ENCODE data around the gene NLGN1.

Gene NLGN1

GRCh38 chr3:174285242-174285864, 887.8 kb downstream of the NLGN1 start:
- no peak for DNase-seq (ENCODE audit: low spot score)

GRCh38 chr3:174287705-174288104, 890.2 kb downstream of the NLGN1 start:
- DNase-seq (ENCODE audit: low spot score), result no peak

DNA sequence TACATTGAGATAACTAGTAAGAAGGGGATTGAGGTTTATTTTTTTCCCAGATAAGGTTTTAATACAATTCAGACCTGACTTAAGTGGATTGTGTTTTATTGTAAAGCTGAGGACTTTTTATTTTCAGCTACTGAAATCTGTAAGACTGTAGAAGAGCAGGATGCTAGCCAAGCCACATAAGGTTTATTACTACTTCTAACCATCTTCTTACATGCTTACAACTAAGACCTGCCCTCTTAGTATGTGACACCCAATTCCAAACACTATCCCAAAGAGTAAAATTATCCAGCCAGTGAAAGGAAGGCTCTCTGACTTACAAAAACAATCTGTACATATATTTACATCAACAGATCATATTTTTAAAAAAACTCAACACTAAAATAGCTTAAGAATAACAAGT, 897.1 kb downstream of the NLGN1 start:
- no peak for DNase-seq (ENCODE audit: low spot score)

DNA sequence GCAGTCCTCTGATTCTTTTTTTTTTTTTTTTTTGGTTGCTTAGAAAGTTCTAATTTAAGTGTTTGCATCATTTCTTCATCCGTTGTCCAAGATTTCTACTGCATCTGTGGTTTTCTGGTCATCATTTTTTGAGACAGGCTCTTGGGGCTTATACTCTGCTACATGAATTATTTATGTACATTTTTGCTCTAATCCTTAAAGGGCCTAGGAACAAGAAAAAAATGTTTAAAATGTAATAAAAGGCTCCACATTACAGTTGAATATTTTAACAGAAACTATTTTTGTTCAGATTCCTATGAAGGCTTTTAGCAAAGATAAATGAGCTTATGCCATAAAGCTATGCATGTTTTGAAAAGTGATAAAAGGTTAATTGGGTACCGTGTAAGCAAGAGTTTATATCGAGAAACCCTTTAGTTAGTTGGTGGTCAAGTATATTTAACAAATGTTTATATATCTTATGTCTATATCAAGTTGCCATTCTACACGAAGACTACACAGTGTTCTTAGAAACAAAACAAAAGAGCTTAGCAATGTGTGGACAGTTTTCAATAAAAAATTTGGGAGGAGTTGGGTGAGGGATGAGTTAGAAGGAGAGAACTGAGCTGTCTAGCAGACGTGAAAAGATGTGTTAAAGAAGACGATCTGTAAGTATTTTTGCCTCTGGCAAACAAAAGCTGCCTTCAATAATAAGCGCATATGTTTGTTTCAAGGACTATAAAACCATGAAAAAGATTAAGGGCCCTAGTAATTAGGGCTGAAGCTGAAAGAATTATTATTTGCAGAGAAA, 898.0 kb downstream of the NLGN1 start:
- no peak for DNase-seq (ENCODE audit: low spot score)

- no peak for DNase-seq (ENCODE audit: low spot score)
These were observed 905.3 kb downstream of the NLGN1 start for GRCh38 chr3:174302746-174303315.

- no peak for DNase-seq (ENCODE audit: low spot score)
These were observed 906.5 kb downstream of the NLGN1 start for GRCh38 chr3:174303907-174304560.

GRCh38 chr3:174308736-174309135, 911.2 kb downstream of the NLGN1 start:
- DNase-seq (ENCODE audit: low spot score), result no peak

DNA sequence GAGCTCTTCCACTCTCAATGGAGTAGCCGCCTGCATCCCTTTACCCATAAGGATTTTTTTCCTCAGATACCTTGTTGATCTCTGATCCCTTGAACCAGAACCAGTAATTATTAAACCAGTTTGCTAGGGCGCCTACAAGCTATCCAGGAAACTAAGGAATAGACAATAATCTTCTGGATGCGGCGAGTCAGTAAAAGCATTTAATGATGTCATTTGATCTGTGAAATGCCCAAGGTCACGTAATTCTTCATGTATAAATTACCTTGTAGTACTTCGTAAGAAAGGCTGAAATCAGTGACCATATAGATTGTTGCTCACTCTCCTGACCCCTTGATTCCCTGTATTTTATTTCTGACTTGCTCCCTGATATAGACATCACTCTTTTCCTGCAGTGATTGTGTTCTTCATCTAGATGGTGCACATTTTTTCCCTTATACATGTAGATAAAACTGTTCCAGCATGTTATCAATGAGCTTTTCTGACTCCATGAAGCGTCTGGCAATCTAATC, 913.0 kb downstream of the NLGN1 start:
- DNase-seq (ENCODE audit: low spot score), result no peak

- DNase-seq (ENCODE audit: low spot score), result no peak
These were observed 917.7 kb downstream of the NLGN1 start for GRCh38 chr3:174315225-174315624.

DNA sequence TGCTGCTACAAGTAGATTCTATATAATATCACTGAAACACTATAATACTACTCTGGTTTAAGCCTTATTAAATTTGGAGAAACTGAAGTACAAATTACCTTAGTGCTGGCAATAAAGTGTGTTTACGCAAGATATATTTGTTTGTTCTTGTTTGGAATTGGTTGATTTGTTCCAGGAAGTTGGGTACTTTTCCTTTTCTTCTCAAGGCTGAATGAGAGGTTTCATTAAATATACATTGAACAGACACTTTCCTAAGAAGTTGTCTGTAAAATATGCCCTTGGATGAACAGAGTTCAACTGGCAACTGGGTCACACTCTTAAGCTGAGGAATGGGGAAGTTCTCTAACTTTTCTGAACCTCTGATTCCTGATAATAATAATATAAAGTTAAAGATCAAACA, 919.5 kb downstream of the NLGN1 start:
- DNase-seq (ENCODE audit: low spot score), result no peak

DNA sequence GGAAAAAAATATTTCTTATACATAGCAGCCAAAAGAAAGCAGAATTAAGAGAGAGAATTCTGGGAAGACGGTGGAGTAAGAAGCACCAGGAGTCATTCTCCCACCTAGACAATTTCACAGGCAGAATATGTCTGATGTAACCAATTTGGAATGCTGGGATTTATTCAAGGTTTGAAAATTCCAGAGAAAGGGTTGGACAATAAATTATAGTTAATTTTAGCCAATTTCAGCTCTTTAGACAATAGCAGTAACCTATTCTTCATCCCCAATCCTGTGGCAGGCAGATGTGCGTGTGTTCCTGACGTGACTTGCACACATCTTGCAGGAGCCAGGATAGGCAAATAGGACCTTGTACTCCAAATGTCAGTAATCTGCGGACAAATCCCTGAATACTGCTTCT, 920.6 kb downstream of the NLGN1 start:
- DNase-seq (ENCODE audit: low spot score), result no peak

DNA sequence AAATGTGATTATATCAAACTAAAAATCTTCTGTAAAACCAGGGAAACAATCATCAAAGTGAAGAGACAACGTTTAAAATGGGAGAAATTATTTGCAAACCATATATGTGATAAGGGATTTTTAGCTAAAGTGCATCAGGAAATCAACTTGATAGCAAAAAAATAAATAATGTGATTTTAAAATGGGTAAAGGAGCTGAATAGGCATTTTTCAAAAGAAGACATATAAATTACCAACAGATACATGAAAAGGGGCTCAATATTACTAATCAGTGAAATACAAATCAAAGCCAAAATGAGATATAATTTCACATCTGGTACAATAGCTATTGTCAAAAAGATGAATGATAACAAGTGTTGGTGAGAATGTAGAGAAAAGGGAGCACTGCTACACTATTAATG, 924.0 kb downstream of the NLGN1 start:
- no peak for DNase-seq (ENCODE audit: low spot score)

- DNase-seq (ENCODE audit: low spot score), result no peak
These were observed 925.2 kb downstream of the NLGN1 start for GRCh38 chr3:174322789-174323188.

- no peak for DNase-seq (ENCODE audit: low spot score)
These were observed 927.6 kb downstream of the NLGN1 start for GRCh38 chr3:174325171-174325570.

- DNase-seq (ENCODE audit: low spot score), result no peak
These were observed 928.5 kb downstream of the NLGN1 start for GRCh38 chr3:174325834-174326700.

DNA sequence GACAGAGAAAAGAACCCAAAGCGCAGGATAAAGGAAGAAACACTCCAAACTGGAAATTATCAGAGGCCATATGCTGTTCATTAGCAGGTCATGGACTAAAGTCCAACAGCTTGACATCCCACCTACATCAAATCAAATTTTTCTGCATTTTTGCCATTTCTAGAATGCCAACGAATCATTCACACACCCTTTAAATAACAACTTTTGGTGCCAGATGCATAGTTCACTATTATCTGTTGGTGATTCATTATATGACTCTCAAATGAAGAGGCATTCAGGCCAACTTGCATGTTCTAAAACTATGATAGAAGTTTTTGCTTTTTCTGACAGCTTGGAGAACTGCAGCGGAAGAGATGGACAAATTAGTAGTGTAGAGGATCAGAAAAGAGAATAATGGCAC, 931.8 kb downstream of the NLGN1 start:
- no peak for DNase-seq (ENCODE audit: low spot score)

- peak; percentile 79 for DNase-seq (ENCODE audit: low spot score)
These were observed 932.8 kb downstream of the NLGN1 start for GRCh38 chr3:174330303-174330702.

DNA sequence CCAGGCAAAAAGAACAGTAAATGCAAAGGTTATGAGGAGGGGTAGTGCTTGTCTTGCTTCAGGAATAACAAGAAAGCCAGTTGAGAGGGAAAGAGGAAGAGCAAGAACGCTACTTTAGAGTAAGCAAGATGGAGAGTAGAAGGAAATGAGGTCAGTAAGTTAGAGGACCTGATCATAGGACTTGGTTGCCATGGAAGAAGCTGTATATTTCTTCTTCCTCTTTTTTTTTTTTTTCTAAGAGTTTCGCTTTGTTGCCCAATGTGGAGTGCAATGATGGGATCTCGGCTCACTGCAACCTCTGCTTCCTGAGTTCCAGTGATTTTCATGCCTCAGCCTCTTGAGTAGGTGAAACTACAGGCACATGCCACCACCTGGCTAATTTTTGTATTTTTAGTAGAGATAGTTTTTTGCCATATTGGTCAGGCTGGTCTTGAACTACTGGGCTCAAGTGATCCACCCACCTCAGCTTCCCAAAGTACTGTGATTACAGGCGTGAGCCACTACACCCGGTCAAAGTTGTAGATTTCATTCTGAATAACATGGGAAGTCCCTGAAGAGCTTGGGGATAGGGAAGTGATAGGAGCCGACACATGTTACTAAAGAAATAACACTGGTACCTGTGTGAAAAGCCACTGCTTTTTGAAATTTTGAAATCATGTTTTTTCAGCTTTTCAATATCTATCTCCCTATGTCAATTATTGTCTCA, 933.7 kb downstream of the NLGN1 start:
- no peak for DNase-seq (ENCODE audit: low spot score)

GRCh38 chr3:174332391-174332790, 934.8 kb downstream of the NLGN1 start:
- no peak for DNase-seq (ENCODE audit: low spot score)

GRCh38 chr3:174333640-174334039, 936.1 kb downstream of the NLGN1 start:
- DNase-seq (ENCODE audit: low spot score), result no peak

GRCh38 chr3:174334111-174334510, 936.6 kb downstream of the NLGN1 start:
- DNase-seq (ENCODE audit: low spot score), result no peak

Data from COLO829 (cell line).